ENCODE results near the gene ZNF358. TPM values are rescaled to one million over a fixed set of nuclear protein-coding genes. Genes with fewer than 3 reads are reported as not detected.

The ZNF358 gene
- total and polyA plus RNA-seq, 2 of the 13 experiments (the other 11 are each of a cell fraction or from before 2014, with no cell fraction given) = 9.1 to 37.0 TPM

- TF ChIP-seq, protein P1, sequence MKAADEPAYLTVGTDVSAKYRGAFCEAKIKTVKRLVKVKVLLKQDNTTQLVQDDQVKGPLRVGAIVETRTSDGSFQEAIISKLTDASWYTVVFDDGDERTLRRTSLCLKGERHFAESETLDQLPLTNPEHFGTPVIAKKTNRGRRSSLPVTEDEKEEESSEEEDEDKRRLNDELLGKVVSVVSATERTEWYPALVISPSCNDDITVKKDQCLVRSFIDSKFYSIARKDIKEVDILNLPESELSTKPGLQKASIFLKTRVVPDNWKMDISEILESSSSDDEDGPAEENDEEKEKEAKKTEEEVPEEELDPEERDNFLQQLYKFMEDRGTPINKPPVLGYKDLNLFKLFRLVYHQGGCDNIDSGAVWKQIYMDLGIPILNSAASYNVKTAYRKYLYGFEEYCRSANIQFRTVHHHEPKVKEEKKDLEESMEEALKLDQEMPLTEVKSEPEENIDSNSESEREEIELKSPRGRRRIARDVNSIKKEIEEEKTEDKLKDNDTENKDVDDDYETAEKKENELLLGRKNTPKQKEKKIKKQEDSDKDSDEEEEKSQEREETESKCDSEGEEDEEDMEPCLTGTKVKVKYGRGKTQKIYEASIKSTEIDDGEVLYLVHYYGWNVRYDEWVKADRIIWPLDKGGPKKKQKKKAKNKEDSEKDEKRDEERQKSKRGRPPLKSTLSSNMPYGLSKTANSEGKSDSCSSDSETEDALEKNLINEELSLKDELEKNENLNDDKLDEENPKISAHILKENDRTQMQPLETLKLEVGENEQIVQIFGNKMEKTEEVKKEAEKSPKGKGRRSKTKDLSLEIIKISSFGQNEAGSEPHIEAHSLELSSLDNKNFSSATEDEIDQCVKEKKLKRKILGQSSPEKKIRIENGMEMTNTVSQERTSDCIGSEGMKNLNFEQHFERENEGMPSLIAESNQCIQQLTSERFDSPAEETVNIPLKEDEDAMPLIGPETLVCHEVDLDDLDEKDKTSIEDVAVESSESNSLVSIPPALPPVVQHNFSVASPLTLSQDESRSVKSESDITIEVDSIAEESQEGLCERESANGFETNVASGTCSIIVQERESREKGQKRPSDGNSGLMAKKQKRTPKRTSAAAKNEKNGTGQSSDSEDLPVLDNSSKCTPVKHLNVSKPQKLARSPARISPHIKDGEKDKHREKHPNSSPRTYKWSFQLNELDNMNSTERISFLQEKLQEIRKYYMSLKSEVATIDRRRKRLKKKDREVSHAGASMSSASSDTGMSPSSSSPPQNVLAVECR (CRISPR knock-in tag; IDR thresholded peaks at IDR 0.05; ENCODE audit: borderline replicate concordance) = peak; percentile 50; the same call in 1 of the 2 replicates
- no peak for TF ChIP-seq HHEX (CRISPR knock-in tag; IDR thresholded peaks at IDR 0.05)
- TF ChIP-seq FOXA3 (CRISPR knock-in tag; IDR thresholded peaks at IDR 0.05) = no peak
- TF ChIP-seq, protein P2, sequence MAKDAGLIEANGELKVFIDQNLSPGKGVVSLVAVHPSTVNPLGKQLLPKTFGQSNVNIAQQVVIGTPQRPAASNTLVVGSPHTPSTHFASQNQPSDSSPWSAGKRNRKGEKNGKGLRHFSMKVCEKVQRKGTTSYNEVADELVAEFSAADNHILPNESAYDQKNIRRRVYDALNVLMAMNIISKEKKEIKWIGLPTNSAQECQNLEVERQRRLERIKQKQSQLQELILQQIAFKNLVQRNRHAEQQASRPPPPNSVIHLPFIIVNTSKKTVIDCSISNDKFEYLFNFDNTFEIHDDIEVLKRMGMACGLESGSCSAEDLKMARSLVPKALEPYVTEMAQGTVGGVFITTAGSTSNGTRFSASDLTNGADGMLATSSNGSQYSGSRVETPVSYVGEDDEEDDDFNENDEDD (CRISPR knock-in tag; IDR thresholded peaks at IDR 0.05; ENCODE audit: borderline replicate concordance) = no peak
- TF ChIP-seq GABPA (IDR thresholded peaks at IDR 0.05; ENCODE audit: low read depth, low read length) = no peak
- TF ChIP-seq GABPA (CRISPR knock-in tag; IDR thresholded peaks at IDR 0.05; ENCODE audit: low read depth) = peak; percentile 29; the same call in 1 of the 2 replicates
- TF ChIP-seq, protein P3, sequence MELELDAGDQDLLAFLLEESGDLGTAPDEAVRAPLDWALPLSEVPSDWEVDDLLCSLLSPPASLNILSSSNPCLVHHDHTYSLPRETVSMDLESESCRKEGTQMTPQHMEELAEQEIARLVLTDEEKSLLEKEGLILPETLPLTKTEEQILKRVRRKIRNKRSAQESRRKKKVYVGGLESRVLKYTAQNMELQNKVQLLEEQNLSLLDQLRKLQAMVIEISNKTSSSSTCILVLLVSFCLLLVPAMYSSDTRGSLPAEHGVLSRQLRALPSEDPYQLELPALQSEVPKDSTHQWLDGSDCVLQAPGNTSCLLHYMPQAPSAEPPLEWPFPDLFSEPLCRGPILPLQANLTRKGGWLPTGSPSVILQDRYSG (CRISPR knock-in tag; IDR thresholded peaks at IDR 0.05) = no peak
- TF ChIP-seq BRCA1 (CRISPR knock-in tag; IDR thresholded peaks at IDR 0.05) = no peak
- TF ChIP-seq KMT2B (CRISPR knock-in tag; IDR thresholded peaks at IDR 0.05) = 0 out of 2 replicates have a peak, but pooled peaks have one; percentile 19
- no peak for TF ChIP-seq CCDC6 (CRISPR knock-in tag; IDR thresholded peaks at IDR 0.05)
- TF ChIP-seq ZNF331 (CRISPR knock-in tag; IDR thresholded peaks at IDR 0.05) = no peak
- TF ChIP-seq SAP130 (CRISPR knock-in tag; IDR thresholded peaks at IDR 0.05; ENCODE audit: low read depth) = peak; percentile 37
- TF ChIP-seq GRHL1 (CRISPR knock-in tag; conservative IDR thresholded peaks at IDR 0.05) = no peak
- TF ChIP-seq THAP7 (CRISPR knock-in tag; IDR thresholded peaks at IDR 0.05) = peak; percentile 99
- peak; percentile 71 for TF ChIP-seq ZNF143 (CRISPR knock-in tag; IDR thresholded peaks at IDR 0.05)
- 0 out of 2 replicates have a peak, but pooled peaks have one; percentile 23 for TF ChIP-seq FOXC1 (CRISPR knock-in tag; IDR thresholded peaks at IDR 0.05; ENCODE audit: borderline replicate concordance)
- TF ChIP-seq HNRNPUL1 (IDR thresholded peaks at IDR 0.05; ENCODE audit: low read depth, low read length) = no peak
- no peak for TF ChIP-seq ZNF576 (CRISPR knock-in tag; IDR thresholded peaks at IDR 0.05)
- TF ChIP-seq ASH2L (IDR thresholded peaks at IDR 0.05; ENCODE audit: insufficient read length, low read depth, low read length) = no peak
- TF ChIP-seq YEATS4 (CRISPR knock-in tag; IDR thresholded peaks at IDR 0.05; ENCODE audit: borderline replicate concordance) = peak; percentile 44; the same call in 1 of the 2 replicates
- no peak for TF ChIP-seq ZNF234 (CRISPR knock-in tag; conservative IDR thresholded peaks at IDR 0.05)
Measured at GRCh38 chr19:7533925-7534480, 18.1 kb downstream of the ZNF358 start (continued).

All from HepG2 (cell line).